SK-N-SH (cell line): ENCODE results near the gene ELAPOR1. TPM values are rescaled to one million over a fixed set of nuclear protein-coding genes. Genes with fewer than 3 reads are reported as not detected.

Experiments used
- CTCF ChIA-PET: fragments of 300-600, 350-600 bp; formaldehyde crosslinking; extraction: SDS; loops from one replicate; lab custom pipeline; 2021; lab: Yijun Ruan, JAX
- POLR2A ChIA-PET: fragments of 350-600 bp; sonication (Branson Sonifier 250); formaldehyde crosslinking; extraction: SDS; loops from one replicate; lab custom pipeline; 2020; ENCODE audit warnings: antibody characterized with exemption, inconsistent platforms; lab: Yijun Ruan, JAX
- DNase-seq: peaks from one replicate; pipeline ENCODE4 v3.0.0; 2012
- H2AFZ ChIP-seq: fragments of 200-600 bp; sonication (generic); 2 replicates; pipeline ENCODE4 v1.8.1; 2016; ENCODE audit warnings: antibody characterized with exemption, mild to moderate bottlenecking, low read depth
- H3F3A ChIP-seq: fragments of 200-600 bp; sonication (generic); replicated peaks from 2 replicates; pipeline ENCODE3; 2016; ENCODE audit warnings: antibody characterized with exemption, mild to moderate bottlenecking; ENCODE audit not compliant: insufficient read depth
- H3K27ac ChIP-seq, 2 experiments: fragments of 200-500 bp in 1 of 2; fragments of 200-600 bp in 1 of 2; sonication (Bioruptor generic) in 1 of 2; sonication (generic), shearing (Covaris generic) in 1 of 2; 2 replicates each; pipeline versions ENCODE4 v1.5.1 to v1.6.1; 2014 to 2016; ENCODE audit warnings: low read depth in 2 of 2, inconsistent platforms in 1 of 2, low read length in 1 of 2, mild to moderate bottlenecking in 1 of 2, mixed read lengths in 1 of 2
- H3K27me3 ChIP-seq: fragments of 200-600 bp; sonication (generic), shearing (Covaris generic); 2 replicates; pipeline ENCODE4 v1.6.1; 2016; ENCODE audit warnings: mixed run types; ENCODE audit not compliant: insufficient read depth
- H3K36me3 ChIP-seq, 2 experiments: fragments of 200-500 bp in 1 of 2; fragments of 200-600 bp in 1 of 2; sonication (Bioruptor generic) in 1 of 2; sonication (generic) in 1 of 2; replicated peaks in 1 of 2; 2 replicates each; pipeline versions ENCODE3 to v1.5.1; 2014 to 2016; ENCODE audit warnings: low read length in 1 of 2, mild to moderate bottlenecking in 1 of 2; ENCODE audit not compliant: insufficient read depth in 2 of 2, control insufficient read depth in 1 of 2
- H3K4me1 ChIP-seq, 2 experiments: fragments of 200-500 bp in 1 of 2; fragments of 200-600 bp in 1 of 2; sonication (Bioruptor generic) in 1 of 2; sonication (generic), shearing (Covaris generic) in 1 of 2; 2 replicates each; pipeline versions ENCODE4 v1.5.1 to v1.6.1; 2014 to 2016; ENCODE audit warnings: low read depth in 1 of 2, low read length in 1 of 2, mixed run types in 1 of 2; ENCODE audit not compliant: insufficient read depth in 2 of 2, control insufficient read depth in 1 of 2
- H3K4me2 ChIP-seq: fragments of 200-600 bp; sonication (generic), shearing (Covaris generic); 2 replicates; pipeline ENCODE4 v1.6.1; 2017; ENCODE audit warnings: mixed run types
- H3K4me3 ChIP-seq, 2 experiments: fragments of 200-500 bp in 1 of 2; fragments of 200-600 bp in 1 of 2; sonication (Bioruptor generic) in 1 of 2; sonication (generic), shearing (Covaris generic) in 1 of 2; 2 replicates each; pipeline versions ENCODE4 v1.5.1 to v1.8.1; 2014 to 2016; ENCODE audit warnings: low read depth in 2 of 2, inconsistent platforms in 1 of 2, low read length in 1 of 2, mild to moderate bottlenecking in 1 of 2, mixed read lengths in 1 of 2, moderate library complexity in 1 of 2
- H3K79me2 ChIP-seq: fragments of 200-600 bp; sonication (generic); 2 replicates; pipeline ENCODE4 v1.8.1; 2017; ENCODE audit warnings: mild to moderate bottlenecking; ENCODE audit not compliant: insufficient read depth
- H3K9ac ChIP-seq: fragments of 200-600 bp; sonication (generic); 2 replicates; pipeline ENCODE4 v1.6.1; 2017; ENCODE audit warnings: mixed run types
- H3K9me2 ChIP-seq: fragments of 200-600 bp; sonication (generic); 2 replicates; pipeline ENCODE4 v1.6.1; 2017; ENCODE audit warnings: mixed run types
- H3K9me3 ChIP-seq: fragments of 200-600 bp; sonication (generic); 2 replicates; pipeline ENCODE4 v1.6.1; 2017; ENCODE audit warnings: mixed run types, mild to moderate bottlenecking, moderate library complexity
- H4K20me1 ChIP-seq: fragments of 200-600 bp; sonication (generic); 2 replicates; pipeline ENCODE4 v1.6.1; 2017; ENCODE audit warnings: mild to moderate bottlenecking, mixed run types; ENCODE audit not compliant: insufficient read depth
- EP300 ChIP-seq, 2 experiments: IDR thresholded peaks; 2 replicates each; pipeline versions ENCODE4 v1.4.0 to v1.6.1; 2012; ENCODE audit warnings: borderline replicate concordance in 1 of 2, low read depth in 1 of 2, low read length in 1 of 2
- GABPA ChIP-seq: IDR thresholded peaks from 2 replicates; pipeline ENCODE4 v1.4.0; 2012; ENCODE audit warnings: low read depth, mild to moderate bottlenecking
- JUND ChIP-seq: IDR thresholded peaks from 2 replicates; pipeline ENCODE4 v1.4.0; 2012
- NRF1 ChIP-seq: IDR thresholded peaks from 2 replicates; pipeline ENCODE4 v1.6.1; 2012; ENCODE audit warnings: low read depth, mild to moderate bottlenecking, low read length
- POLR2AphosphoS5 ChIP-seq: IDR thresholded peaks from 2 replicates; pipeline ENCODE4 v1.6.1; 2012; ENCODE audit warnings: low read depth, low read length
- REST ChIP-seq: IDR thresholded peaks from 2 replicates; pipeline ENCODE4 v1.6.1; 2012; ENCODE audit warnings: mild to moderate bottlenecking, low read depth, low read length, moderate library complexity
- RFX5 ChIP-seq: IDR thresholded peaks from 2 replicates; pipeline ENCODE4 v1.6.1; 2012; ENCODE audit warnings: mild to moderate bottlenecking, improper control_type of control experiment, low read length
- RXRA ChIP-seq: IDR thresholded peaks from 2 replicates; pipeline ENCODE4 v1.4.0; 2012; ENCODE audit warnings: low read depth, mild to moderate bottlenecking, borderline replicate concordance
- SIN3A ChIP-seq: IDR thresholded peaks from 2 replicates; pipeline ENCODE4 v1.6.1; 2012; ENCODE audit warnings: low read depth, mild to moderate bottlenecking, low read length, moderate library complexity, borderline replicate concordance
- SMC3 ChIP-seq: IDR thresholded peaks from 2 replicates; pipeline ENCODE4 v1.6.1; 2012; ENCODE audit warnings: low read depth, low read length, improper control_type of control experiment
- TCF12 ChIP-seq: IDR thresholded peaks from 2 replicates; pipeline ENCODE4 v1.4.0; 2012
- TEAD4 ChIP-seq: IDR thresholded peaks from 2 replicates; pipeline ENCODE4 v1.4.0; 2012; ENCODE audit warnings: mild to moderate bottlenecking, borderline replicate concordance; ENCODE audit not compliant: insufficient read depth
- USF1 ChIP-seq: IDR thresholded peaks from 2 replicates; pipeline ENCODE4 v1.4.0; 2012; ENCODE audit warnings: low read depth, borderline replicate concordance
- USF2 ChIP-seq: fragments of 150-350 bp; IDR thresholded peaks from 2 replicates; pipeline ENCODE4 v1.6.1; 2017; ENCODE audit warnings: antibody characterized with exemption, low read length, low read depth, borderline replicate concordance
- WGBS: methylation state at CpG from one replicate; pipeline ENCODE4 v1.1.6; 2017; ENCODE audit warnings: low lambda C conversion rate; 5-methylcytosine and 5-hydroxymethylcytosine counted together
- polyA plus RNA-seq, 3 experiments: library from polyadenylated mRNA; depleted of rRNA; stranded (reverse); fragments of >200 nt; gene quantifications; 2 replicates each; pipeline ENCODE4 v1.2.3, GENCODE V29; 2012
- TF ChIP-seq, protein P1 (sequence below): IDR thresholded peaks from 2 replicates; pipeline ENCODE4 v1.4.0; 2012; ENCODE audit warnings: low read depth
- TF ChIP-seq, protein P2 (sequence below): IDR thresholded peaks from 2 replicates; pipeline ENCODE4 v1.4.0; 2012; ENCODE audit warnings: low read depth, borderline replicate concordance
- TF ChIP-seq, protein P3 (sequence below): fragments of 150-350 bp; IDR thresholded peaks from 2 replicates; pipeline ENCODE4 v1.6.1; 2016; ENCODE audit warnings: mild to moderate bottlenecking, low read depth, low read length

Gene ELAPOR1
- polyA plus RNA-seq, 1 of the 3 experiments (the other 2 are of a cell fraction), result 1.2 TPM

DNA sequence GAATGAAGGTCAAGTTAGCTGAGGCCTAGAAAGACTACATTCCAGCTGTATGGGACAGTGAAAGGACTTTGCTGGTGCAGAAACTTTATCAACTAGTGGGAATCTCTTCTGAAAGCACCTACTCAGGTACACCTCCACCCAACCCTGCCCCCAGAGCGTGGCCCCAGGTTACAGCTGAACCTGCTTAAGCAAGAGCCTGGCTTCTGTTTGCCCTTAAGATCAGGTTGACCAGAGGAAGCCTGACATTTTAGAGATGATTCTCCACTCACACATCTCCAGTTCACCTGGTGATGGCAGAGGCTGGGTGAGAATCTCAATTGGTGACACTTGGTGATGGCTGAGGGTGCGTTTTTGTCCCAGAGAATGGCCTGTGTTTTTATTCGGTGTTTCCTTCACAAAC is 24.0 kb downstream of the ELAPOR1 start (continued):
- TF ChIP-seq JUND, result no peak

DNA sequence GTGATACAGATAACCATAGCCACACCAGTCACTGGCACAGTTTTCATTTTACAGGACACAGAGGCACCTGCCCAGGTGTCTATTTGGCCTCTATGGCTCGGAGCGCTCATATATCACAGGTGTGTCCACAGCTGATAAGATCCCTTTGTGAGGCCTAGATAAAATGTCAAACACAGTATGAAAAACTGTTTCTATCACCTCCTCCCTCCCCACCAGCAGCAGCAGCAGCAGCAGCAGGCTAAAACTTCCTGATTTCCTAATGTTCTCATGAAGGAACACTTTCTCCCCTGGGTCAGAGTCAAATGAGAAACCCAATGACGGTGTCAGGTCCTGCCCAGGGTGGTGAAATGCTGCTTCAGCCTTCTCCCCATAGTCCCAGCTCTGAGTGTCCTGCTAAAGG is 24.4 kb downstream of the ELAPOR1 start:
- H3K79me2 ChIP-seq, result no peaks in the 10 kb centered on the region
- POLR2A ChIA-PET, result no interaction called here
- TF ChIP-seq REST, result no peak
- no peak for TF ChIP-seq TEAD4
- TF ChIP-seq, protein P1, sequence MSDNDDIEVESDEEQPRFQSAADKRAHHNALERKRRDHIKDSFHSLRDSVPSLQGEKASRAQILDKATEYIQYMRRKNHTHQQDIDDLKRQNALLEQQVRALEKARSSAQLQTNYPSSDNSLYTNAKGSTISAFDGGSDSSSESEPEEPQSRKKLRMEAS, result no peak
- no peak for TF ChIP-seq USF1
- TF ChIP-seq, protein P2, sequence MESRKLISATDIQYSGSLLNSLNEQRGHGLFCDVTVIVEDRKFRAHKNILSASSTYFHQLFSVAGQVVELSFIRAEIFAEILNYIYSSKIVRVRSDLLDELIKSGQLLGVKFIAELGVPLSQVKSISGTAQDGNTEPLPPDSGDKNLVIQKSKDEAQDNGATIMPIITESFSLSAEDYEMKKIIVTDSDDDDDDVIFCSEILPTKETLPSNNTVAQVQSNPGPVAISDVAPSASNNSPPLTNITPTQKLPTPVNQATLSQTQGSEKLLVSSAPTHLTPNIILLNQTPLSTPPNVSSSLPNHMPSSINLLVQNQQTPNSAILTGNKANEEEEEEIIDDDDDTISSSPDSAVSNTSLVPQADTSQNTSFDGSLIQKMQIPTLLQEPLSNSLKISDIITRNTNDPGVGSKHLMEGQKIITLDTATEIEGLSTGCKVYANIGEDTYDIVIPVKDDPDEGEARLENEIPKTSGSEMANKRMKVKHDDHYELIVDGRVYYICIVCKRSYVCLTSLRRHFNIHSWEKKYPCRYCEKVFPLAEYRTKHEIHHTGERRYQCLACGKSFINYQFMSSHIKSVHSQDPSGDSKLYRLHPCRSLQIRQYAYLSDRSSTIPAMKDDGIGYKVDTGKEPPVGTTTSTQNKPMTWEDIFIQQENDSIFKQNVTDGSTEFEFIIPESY, result no peak
- TF ChIP-seq RFX5, result no peak
- TF ChIP-seq TCF12, result no peak
- TF ChIP-seq USF2, result no peak
- TF ChIP-seq POLR2AphosphoS5, result no peak
- no peak for TF ChIP-seq NRF1
- TF ChIP-seq, protein P3, sequence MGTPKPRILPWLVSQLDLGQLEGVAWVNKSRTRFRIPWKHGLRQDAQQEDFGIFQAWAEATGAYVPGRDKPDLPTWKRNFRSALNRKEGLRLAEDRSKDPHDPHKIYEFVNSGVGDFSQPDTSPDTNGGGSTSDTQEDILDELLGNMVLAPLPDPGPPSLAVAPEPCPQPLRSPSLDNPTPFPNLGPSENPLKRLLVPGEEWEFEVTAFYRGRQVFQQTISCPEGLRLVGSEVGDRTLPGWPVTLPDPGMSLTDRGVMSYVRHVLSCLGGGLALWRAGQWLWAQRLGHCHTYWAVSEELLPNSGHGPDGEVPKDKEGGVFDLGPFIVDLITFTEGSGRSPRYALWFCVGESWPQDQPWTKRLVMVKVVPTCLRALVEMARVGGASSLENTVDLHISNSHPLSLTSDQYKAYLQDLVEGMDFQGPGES, result no peak
- TF ChIP-seq SIN3A, result no peak
- no peak for TF ChIP-seq EP300 (IDR thresholded peaks at IDR 0.05; ENCODE audit: borderline replicate concordance in 1 of 2, low read depth in 1 of 2, low read length in 1 of 2)
- TF ChIP-seq SMC3, result no peak
- TF ChIP-seq GABPA, result no peak
- no peak for TF ChIP-seq RXRA
- no peaks in the 10 kb centered on the region for H3K9me2 ChIP-seq
- peaks cover 4% of the 10 kb centered on the region for H3F3A ChIP-seq
- WGBS, result 79% methylated on average over 3 of the region's 3 CpGs
- DNase-seq, result no peak
- no peak overlapping the region for H3K4me3 ChIP-seq
- CTCF ChIA-PET, result interaction anchor here (0.7 kb wide), 1 partner anchor 126 kb away, joined by 3 read pairs; no protein-coding TSS in a partner anchor
- no peak overlapping the region for H3K4me2 ChIP-seq
- H3K9ac ChIP-seq, result no peak overlapping the region
- H3K27ac ChIP-seq, result no peak overlapping the region
- peaks cover 0 to 8% of the 10 kb centered on the region in 2 experiments; a peak in 2 of 4 replicates for H3K4me1 ChIP-seq
- H4K20me1 ChIP-seq, result no peaks in the 10 kb centered on the region
- H3K36me3 ChIP-seq, result no peaks in the 10 kb centered on the region
- H3K27me3 ChIP-seq, result no peaks in the 10 kb centered on the region
- no peak overlapping the region for H2AFZ ChIP-seq
- no peaks in the 10 kb centered on the region for H3K9me3 ChIP-seq
